ENCODE measurements around the gene GTPBP2. TPM values are rescaled to one million over a fixed set of nuclear protein-coding genes. Genes with fewer than 3 reads are reported as not detected.
"Not testable (repeated sequence)": the region's sequence is repeated elsewhere in the genome, so short reads cannot be mapped to it uniquely, and the experiment has no call there.

Gene GTPBP2
- total and polyA plus RNA-seq, 8 donors, result 23.6 to 63.0 (median 39.0) TPM

- DNase-seq (no peak), ATAC-seq (no peak), FAIRE-seq (no peak)
- no peak for TF ChIP-seq CTCF (IDR thresholded peaks at IDR 0.05)
- 91 to 94% methylated on average over 2 of the region's 2 CpGs for WGBS, 2 donors
- H3K4me1 ChIP-seq, result no peaks in the 10 kb centered on the region
- no peaks in the 10 kb centered on the region for H3K9me3 ChIP-seq
- H3K4me3 ChIP-seq, result no peak overlapping the region
- intact Hi-C loops (cut with DNase I), result no loop called here
- no peak overlapping the region for H3K27ac ChIP-seq
- peaks cover 0 to 32% (median 15%) of the 10 kb centered on the region in 3 donors for H3K36me3 ChIP-seq
- no peaks in the 10 kb centered on the region for H3K27me3 ChIP-seq
Observed at GRCh38 chr6:43606019-43606418, 23.0 kb downstream of the GTPBP2 start.

- WGBS, 2 donors, result 96% methylated on average over 2 of the region's 2 CpGs
- TF ChIP-seq CTCF (IDR thresholded peaks at IDR 0.05), result no peak
- no peak for FAIRE-seq
- no peak for DNase-seq
- intact Hi-C loops (cut with DNase I), result no loop called here
- Histone ChIP-seq H3K27me3 (no peaks in the 10 kb centered on the region), H3K27ac (no peak overlapping the region), H3K4me1 (no peaks in the 10 kb centered on the region), H3K9me3 (no peaks in the 10 kb centered on the region), H3K4me3 (no peak overlapping the region), H3K36me3 (peaks cover 0 to 23% (median 15%) of the 10 kb centered on the region in 3 donors)
- ATAC-seq, result no peak
Observed at GRCh38 chr6:43604174-43604573, 24.9 kb downstream of the GTPBP2 start.

- H3K4me3 ChIP-seq, result no peak overlapping the region
- no peak for FAIRE-seq
- H3K36me3 ChIP-seq, result peaks cover 0 to 11% (median 9%) of the 10 kb centered on the region in 3 donors
- H3K4me1 ChIP-seq, result no peaks in the 10 kb centered on the region
- H3K27me3 ChIP-seq, result no peaks in the 10 kb centered on the region
- DNase-seq, result no peak
- H3K27ac ChIP-seq, result no peak overlapping the region
- ATAC-seq, result no peak
- WGBS, 2 donors, result 97 to 99% methylated on average over 2 of the region's 2 CpGs
- intact Hi-C loops (cut with DNase I), result no loop called here
- TF ChIP-seq CTCF (IDR thresholded peaks at IDR 0.05), result no peak
- no peaks in the 10 kb centered on the region for H3K9me3 ChIP-seq
Observed at GRCh38 chr6:43600595-43600994, 28.5 kb downstream of the GTPBP2 start.

GRCh38 chr6:43593938-43594337 lies 35.1 kb downstream of the GTPBP2 start:
- intact Hi-C loops (cut with DNase I), result no loop called here
- H3K27me3 ChIP-seq, result no peaks in the 10 kb centered on the region
- 38 to 46% methylated on average over 1 of the region's 1 CpG for WGBS, 2 donors
- peaks cover 0 to 3% (median 0%) of the 10 kb centered on the region in 3 donors for H3K36me3 ChIP-seq
- no peaks in the 10 kb centered on the region for H3K9me3 ChIP-seq
- H3K4me3 ChIP-seq, result no peak overlapping the region
- FAIRE-seq (no peak), ATAC-seq (no peak), DNase-seq (no peak)
- H3K27ac ChIP-seq, result no peak overlapping the region
- H3K4me1 ChIP-seq, result no peaks in the 10 kb centered on the region
- no peak for TF ChIP-seq CTCF (IDR thresholded peaks at IDR 0.05)

- DNase-seq; H3K4me3 ChIP-seq; H3K27ac ChIP-seq; ATAC-seq; H3K9me3 ChIP-seq; H3K27me3 ChIP-seq; H3K4me1 ChIP-seq; intact Hi-C loops (cut with DNase I); FAIRE-seq; H3K36me3 ChIP-seq: not testable (repeated sequence)
- 83 to 86% methylated on average over 1 of the region's 1 CpG for WGBS, 2 donors
Observed at GRCh38 chr6:43589564-43589963, 39.5 kb downstream of the GTPBP2 start.
